Fibroblast of lung (primary cell): ENCODE results near the gene PRKAG2. TPM values are rescaled to one million over a fixed set of nuclear protein-coding genes. Genes with fewer than 3 reads are reported as not detected.

Experiments
- DNase-seq, 2 donors: peaks; one replicate each; pipeline versions ENCODE4 v3.0.0 to v3.0.0-alpha.2; 2010; ENCODE audit warnings: low read depth in 2 of 2
- H2AFZ ChIP-seq: 2 replicates; pipeline ENCODE4 v1.5.1; 2012; ENCODE audit warnings: low read length, control low read depth, inconsistent platforms
- H3K27ac ChIP-seq: 2 replicates; pipeline ENCODE4 v1.5.1; 2011; ENCODE audit warnings: low read length, control low read depth; ENCODE audit not compliant: insufficient read depth
- H3K27me3 ChIP-seq: 2 replicates; pipeline ENCODE4 v1.5.1; 2011; ENCODE audit warnings: mild to moderate bottlenecking, low read length; ENCODE audit not compliant: control insufficient read depth, insufficient read depth
- H3K36me3 ChIP-seq: 2 replicates; pipeline ENCODE4 v1.5.1; 2011; ENCODE audit warnings: low read length; ENCODE audit not compliant: control insufficient read depth, insufficient read depth
- H3K4me1 ChIP-seq: 2 replicates; pipeline ENCODE4 v1.5.1; 2011; ENCODE audit warnings: low read length; ENCODE audit not compliant: control insufficient read depth, insufficient read depth; ENCODE audit errors: extremely low read depth
- H3K4me2 ChIP-seq: 2 replicates; pipeline ENCODE4 v1.5.1; 2011; ENCODE audit warnings: low read length, control low read depth; ENCODE audit not compliant: insufficient read depth; ENCODE audit errors: extremely low read depth
- H3K4me3 ChIP-seq, 4 experiments: fragments of 200-600 bp in 1 of 4; sonication (generic) in 1 of 4; replicated peaks in 1 of 4; 2 replicates each; pipeline ENCODE4 v1.5.1; 2011 to 2016; ENCODE audit warnings: low read length in 4 of 4, low read depth in 3 of 4, mild to moderate bottlenecking in 3 of 4, control low read depth in 2 of 4, inconsistent platforms in 1 of 4, mixed read lengths in 1 of 4; ENCODE audit not compliant: insufficient read depth in 1 of 4; ENCODE audit errors: control extremely low read depth in 1 of 4
- H3K79me2 ChIP-seq: 2 replicates; pipeline ENCODE4 v1.5.1; 2012; ENCODE audit warnings: mild to moderate bottlenecking, low read length, inconsistent platforms; ENCODE audit not compliant: control insufficient read depth, insufficient read depth
- H3K9ac ChIP-seq: 2 replicates; pipeline ENCODE4 v1.5.1; 2011; ENCODE audit warnings: mild to moderate bottlenecking, low read length, control low read depth; ENCODE audit not compliant: insufficient read depth
- H3K9me3 ChIP-seq: 2 replicates; pipeline ENCODE4 v1.5.1; 2012; ENCODE audit warnings: low read depth, low read length; ENCODE audit not compliant: control insufficient read depth, insufficient read depth
- H4K20me1 ChIP-seq: 2 replicates; pipeline ENCODE4 v1.5.1; 2011; ENCODE audit warnings: low read length; ENCODE audit not compliant: control insufficient read depth, insufficient read depth; ENCODE audit errors: extremely low read depth
- EZH2 ChIP-seq: IDR thresholded peaks from 2 replicates; pipeline ENCODE4 v1.5.1; 2012; ENCODE audit warnings: low read length, control low read depth, mild to moderate bottlenecking; ENCODE audit errors: missing control alignments
- polyA plus RNA-seq, 2 donors: library from polyadenylated mRNA; depleted of rRNA in 1 of 2; stranded (reverse) in 1 of 2; unstranded in 1 of 2; fragments of >200 nt; gene quantifications; 2 replicates each; pipeline ENCODE4 v1.2.1, GENCODE V29; 2011 to 2012; ENCODE audit warnings: missing spikeins in 1 of 2
- total RNA-seq: library from RNA; depleted of rRNA; stranded (reverse); fragments of >200 nt; gene quantifications from 2 replicates; pipeline ENCODE4 v1.2.1, GENCODE V29; 2014
- TF ChIP-seq, protein P1 (sequence below), 2 donors: IDR thresholded peaks in 1 of 2; conservative IDR thresholded peaks in 1 of 2; 1 replicate in 1 of 2; 2 replicates in 1 of 2; pipeline ENCODE4 v1.5.1; 2011 to 2012; ENCODE audit warnings: low read length in 2 of 2, control low read depth in 1 of 2, inconsistent platforms in 1 of 2, low read depth in 1 of 2, mild to moderate bottlenecking in 1 of 2

PRKAG2 gene
- total and polyA plus RNA-seq, 2 donors (not counting 1 experiment from before 2014, with no cell fraction given), result 11.9 to 56.7 TPM

DNA sequence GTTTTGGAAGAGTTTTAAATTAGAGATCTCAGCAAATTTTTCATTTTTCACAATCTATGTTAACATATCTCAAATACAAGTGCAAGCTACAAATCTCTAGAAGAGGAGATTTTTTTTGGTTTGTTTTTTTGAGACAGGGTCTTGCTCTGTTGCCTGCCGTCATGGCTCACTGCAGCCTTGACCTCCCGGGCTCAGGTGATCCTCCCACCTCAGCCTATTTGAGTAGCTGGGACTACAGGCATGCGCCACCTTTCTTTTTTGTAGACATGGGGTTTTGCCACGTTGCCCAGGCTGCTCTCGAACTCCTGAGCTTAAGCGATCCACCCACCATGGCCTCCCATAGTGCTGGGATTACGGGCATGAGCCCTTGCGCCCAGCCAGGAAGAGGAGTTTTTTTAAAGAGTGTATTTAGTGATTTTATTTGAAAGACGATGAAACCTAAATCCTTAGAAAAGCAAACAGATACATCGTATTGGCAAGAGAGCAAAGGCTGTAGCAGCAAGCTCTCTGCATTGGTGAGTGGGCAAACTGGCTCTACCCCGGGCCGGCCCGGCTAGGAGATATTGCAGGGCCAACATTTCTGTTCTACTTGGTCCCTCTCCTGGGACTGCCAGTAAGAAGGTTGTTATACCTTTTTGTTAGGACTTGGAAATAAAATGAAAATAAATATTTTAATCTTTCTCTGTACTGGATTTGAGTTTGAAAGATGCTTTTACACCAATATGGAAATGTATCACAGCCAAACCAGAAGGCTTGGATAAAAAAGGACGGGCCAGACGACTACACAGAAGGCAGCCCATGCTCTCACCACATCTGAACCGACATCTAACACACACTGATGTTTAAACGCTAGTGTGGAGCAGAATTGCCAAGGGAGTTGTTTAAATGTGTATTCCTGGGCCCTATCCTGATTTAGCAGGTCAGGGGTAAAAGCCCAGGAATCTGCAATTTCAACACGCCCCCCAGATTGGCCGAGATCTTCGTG is 307.7 kb downstream of the PRKAG2 start:
- peaks cover 6% of the 10 kb centered on the region for H3K36me3 ChIP-seq
- H3K27ac ChIP-seq, result no peak overlapping the region
- H3K9ac ChIP-seq, result no peak overlapping the region
- DNase-seq, result no peak
- H3K9me3 ChIP-seq, result no peaks in the 10 kb centered on the region
- no peak for TF ChIP-seq EZH2
- TF ChIP-seq, protein P1, sequence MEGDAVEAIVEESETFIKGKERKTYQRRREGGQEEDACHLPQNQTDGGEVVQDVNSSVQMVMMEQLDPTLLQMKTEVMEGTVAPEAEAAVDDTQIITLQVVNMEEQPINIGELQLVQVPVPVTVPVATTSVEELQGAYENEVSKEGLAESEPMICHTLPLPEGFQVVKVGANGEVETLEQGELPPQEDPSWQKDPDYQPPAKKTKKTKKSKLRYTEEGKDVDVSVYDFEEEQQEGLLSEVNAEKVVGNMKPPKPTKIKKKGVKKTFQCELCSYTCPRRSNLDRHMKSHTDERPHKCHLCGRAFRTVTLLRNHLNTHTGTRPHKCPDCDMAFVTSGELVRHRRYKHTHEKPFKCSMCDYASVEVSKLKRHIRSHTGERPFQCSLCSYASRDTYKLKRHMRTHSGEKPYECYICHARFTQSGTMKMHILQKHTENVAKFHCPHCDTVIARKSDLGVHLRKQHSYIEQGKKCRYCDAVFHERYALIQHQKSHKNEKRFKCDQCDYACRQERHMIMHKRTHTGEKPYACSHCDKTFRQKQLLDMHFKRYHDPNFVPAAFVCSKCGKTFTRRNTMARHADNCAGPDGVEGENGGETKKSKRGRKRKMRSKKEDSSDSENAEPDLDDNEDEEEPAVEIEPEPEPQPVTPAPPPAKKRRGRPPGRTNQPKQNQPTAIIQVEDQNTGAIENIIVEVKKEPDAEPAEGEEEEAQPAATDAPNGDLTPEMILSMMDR (conservative IDR thresholded peaks at IDR 0.05 in 1 of 2, IDR thresholded peaks at IDR 0.05 in 1 of 2; ENCODE audit: low read depth in 1 of 2, low read length in 2 of 2), result no peak
- H4K20me1 ChIP-seq, result no peaks in the 10 kb centered on the region
- H3K27me3 ChIP-seq, result no peaks in the 10 kb centered on the region
- no peaks in the 10 kb centered on the region for H3K79me2 ChIP-seq
- no peak overlapping the region for H2AFZ ChIP-seq
- no peaks in the 10 kb centered on the region for H3K4me1 ChIP-seq
- H3K4me2 ChIP-seq, result no peak overlapping the region
- H3K4me3 ChIP-seq, result no peak overlapping the region

- H3K9ac ChIP-seq, result no peak overlapping the region
- no peaks in the 10 kb centered on the region for H3K27me3 ChIP-seq
- no peaks in the 10 kb centered on the region for H3K9me3 ChIP-seq
- peaks cover 6% of the 10 kb centered on the region for H3K36me3 ChIP-seq
- peak; percentile 62 to 76 for DNase-seq
- no peaks in the 10 kb centered on the region for H3K79me2 ChIP-seq
- H4K20me1 ChIP-seq, result no peaks in the 10 kb centered on the region
- H3K27ac ChIP-seq, result no peak overlapping the region
- H3K4me2 ChIP-seq, result no peak overlapping the region
- no peaks in the 10 kb centered on the region for H3K4me1 ChIP-seq
- no peak overlapping the region for H3K4me3 ChIP-seq
- H2AFZ ChIP-seq, result no peak overlapping the region
- no peak for TF ChIP-seq EZH2
- TF ChIP-seq, protein P1 (conservative IDR thresholded peaks at IDR 0.05 in 1 of 2, IDR thresholded peaks at IDR 0.05 in 1 of 2; ENCODE audit: low read depth in 1 of 2, low read length in 2 of 2), result no peak
These were observed 310.0 kb downstream of the PRKAG2 start for GRCh38 chr7:151566897-151567320.

DNA sequence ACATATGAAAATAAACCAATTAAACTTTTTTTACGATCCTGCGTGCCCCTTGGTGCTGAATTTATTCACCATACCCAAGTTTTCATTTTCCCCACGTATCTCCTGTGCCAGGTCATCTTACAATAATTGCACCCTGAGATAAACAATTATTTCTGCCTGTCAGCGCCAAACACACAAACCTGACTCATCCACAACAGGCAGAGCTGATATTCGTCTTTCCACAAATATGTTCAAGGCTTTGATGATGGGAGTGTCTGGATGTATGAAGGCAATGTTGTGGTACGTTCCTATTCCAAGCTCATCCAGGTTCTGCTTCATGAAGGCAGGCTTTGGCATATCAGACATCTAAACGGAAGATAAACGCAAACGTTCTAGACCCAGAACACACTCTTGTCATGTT is 311.4 kb downstream of the PRKAG2 start:
- no peaks in the 10 kb centered on the region for H3K27me3 ChIP-seq
- DNase-seq, result peak in 1 of 2 donors; percentile 70
- TF ChIP-seq, protein P1 (conservative IDR thresholded peaks at IDR 0.05 in 1 of 2, IDR thresholded peaks at IDR 0.05 in 1 of 2; ENCODE audit: low read depth in 1 of 2, low read length in 2 of 2), result no peak
- no peak for TF ChIP-seq EZH2
- H4K20me1 ChIP-seq, result no peaks in the 10 kb centered on the region
- no peak overlapping the region for H3K4me3 ChIP-seq
- H2AFZ ChIP-seq, result no peak overlapping the region
- peaks cover 6% of the 10 kb centered on the region for H3K36me3 ChIP-seq
- no peaks in the 10 kb centered on the region for H3K9me3 ChIP-seq
- no peak overlapping the region for H3K4me2 ChIP-seq
- no peak overlapping the region for H3K9ac ChIP-seq
- no peak overlapping the region for H3K27ac ChIP-seq
- no peaks in the 10 kb centered on the region for H3K4me1 ChIP-seq
- no peaks in the 10 kb centered on the region for H3K79me2 ChIP-seq
